Upper lobe of left lung (tissue), 6 donors: Measurements from ENCODE around the gene GAB2. TPM values are rescaled to one million over a fixed set of nuclear protein-coding genes. Genes with fewer than 3 reads are reported as not detected.
"Not testable (repeated sequence)": the region's sequence is repeated elsewhere in the genome, so short reads cannot be mapped to it uniquely, and the experiment has no call there.

Source experiments
- ATAC-seq, 2 donors: fragments of 200-7000 bp; cut with Tn5 transposase; one replicate each; pipeline ENCODE4 v1.9.1; 2022; ENCODE audit warnings: mild to moderate bottlenecking in 2 of 2, moderate library complexity in 2 of 2; ENCODE audit not compliant: low FRiP score in 2 of 2
- DNase-seq, 2 donors: peaks; one replicate each; pipeline ENCODE4 v3.0.0-alpha.2; 2019 to 2020
- H3K27ac ChIP-seq, 4 donors: fragments of 200-600 bp; sonication (generic); one replicate each; pipeline ENCODE4 v1.5.1; 2016 to 2019
- H3K27me3 ChIP-seq, 4 donors: fragments of 200-600 bp; sonication (generic); one replicate each; pipeline ENCODE4 v1.5.1; 2017 to 2019
- H3K36me3 ChIP-seq, 4 donors: fragments of 200-600 bp; sonication (generic); one replicate each; pipeline ENCODE4 v1.5.1; 2016 to 2019
- H3K4me1 ChIP-seq, 4 donors: fragments of 200-600 bp; sonication (generic); one replicate each; pipeline ENCODE4 v1.5.1; 2018 to 2019
- H3K4me3 ChIP-seq, 4 donors: fragments of 200-600 bp; sonication (generic); one replicate each; pipeline ENCODE4 v1.5.1; 2017 to 2019; ENCODE audit warnings: mild to moderate bottlenecking in 2 of 4, moderate library complexity in 1 of 4
- H3K9me3 ChIP-seq, 4 donors: fragments of 200-600 bp; sonication (generic); one replicate each; pipeline ENCODE4 v1.5.1; 2018 to 2019
- EP300 ChIP-seq, 4 donors: sonication (generic); formaldehyde crosslinking; IDR thresholded peaks; one replicate each; pipeline ENCODE4 v1.5.1; 2017; ENCODE audit warnings: antibody characterized with exemption in 4 of 4, control low read depth in 2 of 4
- POLR2A ChIP-seq, 4 donors: fragments of 450-650 bp; IDR thresholded peaks; one replicate each; pipeline ENCODE4 v1.5.1; 2016 to 2017; ENCODE audit warnings: antibody characterized with exemption in 4 of 4, mild to moderate bottlenecking in 2 of 4
- POLR2AphosphoS5 ChIP-seq, 2 donors: sonication (generic); formaldehyde crosslinking; IDR thresholded peaks; one replicate each; pipeline ENCODE4 v1.5.1; 2017; ENCODE audit warnings: antibody characterized with exemption in 2 of 2
- WGBS, 2 donors: methylation state at CpG; one replicate each; pipeline ENCODE4 v1.1.5; 2017 to 2018; 5-methylcytosine and 5-hydroxymethylcytosine counted together
- total RNA-seq, 6 donors: library from RNA; depleted of rRNA in 4 of 6; stranded (reverse); fragments of >200 nt in 4 of 6; gene quantifications; one replicate each; pipeline versions ENCODE4 v1.1.0 to v1.2.1, GENCODE V29; 2016 to 2021
- TF ChIP-seq, protein P1 (sequence below), 6 experiments: fragments of 450-650 bp in 4 of 6; fragments of 200-600 bp in 2 of 6; sonication (generic) in 2 of 6; IDR thresholded peaks; one replicate each; pipeline ENCODE4 v1.5.1; 2016 to 2019; ENCODE audit warnings: antibody characterized with exemption in 6 of 6
- donor health status: DM: no; HTN: no; CAD: no; lungs with moderate emphysema.
- donor health status: DM: no; HTN: yes; CAD: no; lungs with severe emphysema.

Gene GAB2
- total RNA-seq, 6 donors from 2014 or later, result 40.9 to 76.6 (median 50.4) TPM

DNA sequence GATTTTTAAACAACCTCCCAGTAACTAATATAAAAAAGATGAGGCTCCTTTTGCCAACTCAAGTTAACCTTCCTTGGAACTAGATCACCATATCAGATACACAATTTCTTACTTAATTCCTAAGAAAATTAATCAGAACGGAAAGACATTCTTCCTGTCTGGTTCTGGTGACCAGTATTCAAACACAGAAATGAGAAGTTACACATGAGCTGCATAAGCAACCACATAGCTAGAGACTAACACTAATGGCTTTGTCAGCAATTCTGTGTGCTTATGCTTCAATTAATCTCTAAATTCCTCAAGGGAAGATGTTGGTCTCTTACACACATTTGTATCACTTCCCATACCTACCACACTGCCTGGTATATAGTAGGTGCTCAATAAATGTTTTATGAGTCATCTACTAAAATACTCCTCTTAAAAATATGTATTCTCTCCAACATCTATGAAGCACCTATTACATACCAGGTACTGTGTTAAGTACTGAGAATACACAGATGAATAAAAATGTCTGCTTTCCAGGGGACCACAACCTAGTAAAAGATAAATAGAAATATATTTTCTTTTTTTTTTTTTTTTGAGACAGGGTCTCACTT is 54.5 kb downstream of the GAB2 start:
- DNase-seq (no peak), ATAC-seq (peak in 1 of 2 donors; percentile 63)
- H3K36me3 ChIP-seq, result no peaks in the 10 kb centered on the region
- 67 to 71% methylated on average over 1 of the region's 1 CpG for WGBS, 2 donors
- H3K9me3 ChIP-seq, result no peaks in the 10 kb centered on the region
- H3K27me3 ChIP-seq, result no peaks in the 10 kb centered on the region
- peaks cover 17 to 37% (median 20%) of the 10 kb centered on the region in 4 donors for H3K4me1 ChIP-seq
- H3K4me3 ChIP-seq, result no peak overlapping the region
- no peak for TF ChIP-seq POLR2AphosphoS5 (IDR thresholded peaks at IDR 0.05)
- no peak for TF ChIP-seq EP300 (IDR thresholded peaks at IDR 0.05)
- no peak for TF ChIP-seq POLR2A (IDR thresholded peaks at IDR 0.05)
- TF ChIP-seq, protein P1, sequence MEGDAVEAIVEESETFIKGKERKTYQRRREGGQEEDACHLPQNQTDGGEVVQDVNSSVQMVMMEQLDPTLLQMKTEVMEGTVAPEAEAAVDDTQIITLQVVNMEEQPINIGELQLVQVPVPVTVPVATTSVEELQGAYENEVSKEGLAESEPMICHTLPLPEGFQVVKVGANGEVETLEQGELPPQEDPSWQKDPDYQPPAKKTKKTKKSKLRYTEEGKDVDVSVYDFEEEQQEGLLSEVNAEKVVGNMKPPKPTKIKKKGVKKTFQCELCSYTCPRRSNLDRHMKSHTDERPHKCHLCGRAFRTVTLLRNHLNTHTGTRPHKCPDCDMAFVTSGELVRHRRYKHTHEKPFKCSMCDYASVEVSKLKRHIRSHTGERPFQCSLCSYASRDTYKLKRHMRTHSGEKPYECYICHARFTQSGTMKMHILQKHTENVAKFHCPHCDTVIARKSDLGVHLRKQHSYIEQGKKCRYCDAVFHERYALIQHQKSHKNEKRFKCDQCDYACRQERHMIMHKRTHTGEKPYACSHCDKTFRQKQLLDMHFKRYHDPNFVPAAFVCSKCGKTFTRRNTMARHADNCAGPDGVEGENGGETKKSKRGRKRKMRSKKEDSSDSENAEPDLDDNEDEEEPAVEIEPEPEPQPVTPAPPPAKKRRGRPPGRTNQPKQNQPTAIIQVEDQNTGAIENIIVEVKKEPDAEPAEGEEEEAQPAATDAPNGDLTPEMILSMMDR (IDR thresholded peaks at IDR 0.05), result no peak
- no peak overlapping the region for H3K27ac ChIP-seq

DNA sequence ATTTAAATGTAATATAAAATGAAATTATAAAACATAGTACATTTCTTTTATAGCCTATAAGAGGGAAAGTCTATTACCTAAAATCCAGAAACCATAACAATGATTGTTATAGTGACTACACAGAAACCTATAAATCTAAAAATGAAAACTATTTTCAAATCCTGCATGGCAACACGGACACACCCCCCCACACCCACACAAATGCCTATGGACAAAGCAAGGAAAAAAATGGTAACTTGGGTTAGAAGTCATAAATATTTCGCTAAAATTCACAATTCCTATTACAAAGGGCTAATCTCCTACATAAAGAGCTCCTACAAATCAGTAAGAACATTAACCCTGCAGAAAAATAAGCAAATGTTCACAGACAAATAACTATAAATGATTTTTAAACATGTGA is 56.4 kb downstream of the GAB2 start:
- no peak for DNase-seq
- TF ChIP-seq POLR2AphosphoS5 (IDR thresholded peaks at IDR 0.05) (no peak), EP300 (IDR thresholded peaks at IDR 0.05) (no peak), POLR2A (IDR thresholded peaks at IDR 0.05) (no peak)
- TF ChIP-seq, protein P1 (IDR thresholded peaks at IDR 0.05), result no peak
- 90 to 95% methylated on average over 2 of the region's 2 CpGs for WGBS, 2 donors

DNA sequence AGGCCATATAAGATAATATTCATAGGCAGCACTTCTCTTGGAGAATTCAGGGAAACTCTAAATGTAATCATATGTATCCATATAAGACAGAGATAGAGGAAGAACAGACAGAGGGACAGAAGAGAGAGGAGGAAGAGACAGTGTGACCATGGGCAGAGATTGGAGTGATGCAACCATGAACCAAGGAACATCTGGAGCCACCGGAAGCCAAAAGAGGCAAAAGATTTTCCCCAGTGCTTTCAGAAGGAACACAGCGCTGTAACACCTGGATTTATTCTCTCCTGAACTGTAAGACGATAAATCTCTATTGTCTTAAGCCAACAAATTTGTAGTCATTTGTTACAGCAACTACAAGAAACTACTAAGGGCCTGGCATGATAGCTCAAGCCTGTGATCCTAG is 57.7 kb downstream of the GAB2 start:
- no peak for TF ChIP-seq POLR2AphosphoS5 (IDR thresholded peaks at IDR 0.05)
- TF ChIP-seq, protein P1 (IDR thresholded peaks at IDR 0.05), result no peak
- TF ChIP-seq EP300 (IDR thresholded peaks at IDR 0.05), result no peak
- WGBS, 2 donors, result 66 to 75% methylated on average over 3 of the region's 3 CpGs
- H3K9me3 ChIP-seq, result no peaks in the 10 kb centered on the region
- no peak overlapping the region for H3K4me3 ChIP-seq
- no peaks in the 10 kb centered on the region for H3K36me3 ChIP-seq
- H3K27ac ChIP-seq, result no peak overlapping the region
- H3K4me1 ChIP-seq, result peaks cover 8 to 25% (median 10%) of the 10 kb centered on the region in 4 donors
- ATAC-seq, result peak in 1 of 2 donors; percentile 61
- H3K27me3 ChIP-seq, result no peaks in the 10 kb centered on the region
- no peak for DNase-seq

More for the DNA sequence above, 56.4 kb downstream of the GAB2 start:
- no peaks in the 10 kb centered on the region for H3K36me3 ChIP-seq
- H3K27ac ChIP-seq, result no peak overlapping the region
- no peak overlapping the region for H3K4me3 ChIP-seq
- no peaks in the 10 kb centered on the region for H3K27me3 ChIP-seq
- no peak for ATAC-seq
- H3K4me1 ChIP-seq, result peaks cover 15 to 32% (median 17%) of the 10 kb centered on the region in 4 donors
- H3K9me3 ChIP-seq, result no peaks in the 10 kb centered on the region

DNA sequence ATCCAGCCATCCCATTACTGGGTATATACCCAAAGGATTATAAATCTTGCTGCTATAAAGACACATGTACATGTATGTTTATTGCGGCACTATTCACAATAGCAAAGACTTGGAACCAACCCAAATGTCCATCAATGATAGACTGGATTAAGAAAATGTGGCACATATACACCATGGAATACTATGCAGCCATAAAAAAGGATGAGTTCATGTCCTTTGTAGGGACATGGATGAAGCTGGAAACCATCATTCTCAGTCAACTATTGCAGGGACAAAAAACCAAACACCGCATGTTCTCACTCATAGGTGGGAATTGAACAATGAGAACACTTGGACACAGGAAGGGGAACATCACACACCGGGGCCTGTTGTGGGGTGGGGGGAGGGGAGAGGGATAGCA is 59.7 kb downstream of the GAB2 start:
- H3K9me3 ChIP-seq, ATAC-seq, H3K36me3 ChIP-seq, H3K4me3 ChIP-seq, H3K27me3 ChIP-seq, H3K27ac ChIP-seq, DNase-seq: not testable (repeated sequence)
- WGBS, 2 donors, result 88 to 100% methylated on average over 3 of the region's 3 CpGs
- peaks cover 11 to 34% (median 22%) of the 10 kb centered on the region in 4 donors for H3K4me1 ChIP-seq

GRCh38 chr11:78357425-78357824 is 60.2 kb downstream of the GAB2 start:
- WGBS, 2 donors, result 88 to 100% methylated on average over 1 of the region's 1 CpG
- not testable (repeated sequence) for H3K27ac ChIP-seq, DNase-seq, H3K27me3 ChIP-seq, H3K4me3 ChIP-seq, ATAC-seq, H3K36me3 ChIP-seq, H3K9me3 ChIP-seq
- H3K4me1 ChIP-seq, result peaks cover 12 to 39% (median 25%) of the 10 kb centered on the region in 4 donors

- not testable (repeated sequence) for H3K36me3 ChIP-seq, H3K4me3 ChIP-seq, H3K27me3 ChIP-seq, H3K27ac ChIP-seq, ATAC-seq, H3K9me3 ChIP-seq, DNase-seq
- 80 to 87% methylated on average over 3 of the region's 3 CpGs for WGBS, 2 donors
- H3K4me1 ChIP-seq, result peaks cover 21 to 52% (median 41%) of the 10 kb centered on the region in 4 donors
These were observed 61.9 kb downstream of the GAB2 start for GRCh38 chr11:78355742-78356141.
